Heart left ventricle (tissue), 13 donors: ENCODE measurements around the gene AKAP7.

Experiments used
- POLR2A ChIP-seq, 2 donors: fragments of 450-650 bp; IDR thresholded peaks; one replicate each; pipeline ENCODE4 v1.6.1; 2017; ENCODE audit warnings: antibody characterized with exemption in 2 of 2, mild to moderate bottlenecking in 2 of 2, moderate library complexity in 2 of 2
- TF ChIP-seq, protein P1 (sequence below), 12 donors: fragments of 200-600 bp; sonication (generic) in 4 of 12; IDR thresholded peaks; one replicate each; pipeline versions ENCODE4 v1.5.0 to v1.8.0; 2018 to 2022; ENCODE audit warnings: antibody characterized with exemption in 12 of 12, mild to moderate bottlenecking in 5 of 12
- donor health status: ischemic (EF 13 %, LVEDD 7.1; RV severe dilation, severe dysfunction).
- donor health status: DM: no; HTN: yes; CAD: no.
- donor health status: DM: no; HTN: no; CAD: no.
- donor health status: ischemic (EF 25% LVEDD 6.9; RV normal size, moderate dysfunction).
- donor health status: ischemic (EF 25% LVEDD 5.7; RV mildly dilated, moderate dysfunction).
- donor health status: ischemic (EF 35%, LVEDD 5.7; RV mildly dilated, moderate dysfunction).
- donor health status: nonischemic (EF 11% LVEDD 7.7; RV severe dilation, severe dysfunction).
- donor health status: DM: yes; HTN: yes; CAD: no.
- donor health status: PGD.
- donor health status: ischemic (EF 29% LVEDD 5.4; RV normal size, mild dysfunction).
- donor health status: nonischemic (EF 23%, LVEDD 6.1; RV moderate dilation, normal function).

DNA sequence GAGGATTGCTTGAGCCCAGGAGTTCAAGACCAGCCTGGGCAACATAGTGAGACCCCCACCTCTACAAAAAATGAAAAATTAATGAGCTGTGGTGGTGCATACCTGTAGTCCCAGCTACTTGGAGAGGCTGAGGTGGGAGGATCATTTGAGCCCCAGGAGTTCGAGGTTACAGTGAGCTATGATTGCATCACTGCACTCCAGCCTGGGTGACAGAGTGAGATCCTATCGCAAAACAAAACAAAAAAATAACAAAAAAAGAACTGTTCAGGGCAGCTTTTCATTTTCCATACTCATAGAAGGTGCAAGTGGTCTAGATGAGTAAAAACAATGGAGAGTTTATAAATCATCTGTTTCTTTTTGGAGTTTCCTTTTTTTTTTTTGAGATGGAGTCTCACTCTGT lies 21.1 kb downstream of the AKAP7 start:
- TF ChIP-seq POLR2A (IDR thresholded peaks at IDR 0.05), result no peak
- TF ChIP-seq, protein P1, sequence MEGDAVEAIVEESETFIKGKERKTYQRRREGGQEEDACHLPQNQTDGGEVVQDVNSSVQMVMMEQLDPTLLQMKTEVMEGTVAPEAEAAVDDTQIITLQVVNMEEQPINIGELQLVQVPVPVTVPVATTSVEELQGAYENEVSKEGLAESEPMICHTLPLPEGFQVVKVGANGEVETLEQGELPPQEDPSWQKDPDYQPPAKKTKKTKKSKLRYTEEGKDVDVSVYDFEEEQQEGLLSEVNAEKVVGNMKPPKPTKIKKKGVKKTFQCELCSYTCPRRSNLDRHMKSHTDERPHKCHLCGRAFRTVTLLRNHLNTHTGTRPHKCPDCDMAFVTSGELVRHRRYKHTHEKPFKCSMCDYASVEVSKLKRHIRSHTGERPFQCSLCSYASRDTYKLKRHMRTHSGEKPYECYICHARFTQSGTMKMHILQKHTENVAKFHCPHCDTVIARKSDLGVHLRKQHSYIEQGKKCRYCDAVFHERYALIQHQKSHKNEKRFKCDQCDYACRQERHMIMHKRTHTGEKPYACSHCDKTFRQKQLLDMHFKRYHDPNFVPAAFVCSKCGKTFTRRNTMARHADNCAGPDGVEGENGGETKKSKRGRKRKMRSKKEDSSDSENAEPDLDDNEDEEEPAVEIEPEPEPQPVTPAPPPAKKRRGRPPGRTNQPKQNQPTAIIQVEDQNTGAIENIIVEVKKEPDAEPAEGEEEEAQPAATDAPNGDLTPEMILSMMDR (IDR thresholded peaks at IDR 0.05), result no peak
